HEK293 (cell line): Measurements from ENCODE around the gene ESRRA.

Experiments
- GLIS1 ChIP-seq: fragments of 450-650 bp; formaldehyde crosslinking; IDR thresholded peaks from 2 replicates; pipeline ENCODE4 v1.5.1; 2016; ENCODE audit warnings: missing biosample characterization, missing genetic modification characterization
- HOXC10 ChIP-seq: sonication (generic); formaldehyde crosslinking; IDR thresholded peaks from 2 replicates; pipeline ENCODE4 v1.8.1; 2023; ENCODE audit warnings: mild to moderate bottlenecking, missing genetic modification reagents
- KLF16 ChIP-seq: fragments of 450-650 bp; formaldehyde crosslinking; IDR thresholded peaks from 2 replicates; pipeline ENCODE4 v1.5.1; 2017; ENCODE audit warnings: missing biosample characterization, missing genetic modification characterization
- KLF7 ChIP-seq: fragments of 450-650 bp; formaldehyde crosslinking; IDR thresholded peaks from 2 replicates; pipeline ENCODE4 v1.5.1; 2016; ENCODE audit warnings: missing biosample characterization, missing genetic modification characterization, borderline replicate concordance
- YY1 ChIP-seq: fragments of 450-650 bp; formaldehyde crosslinking; IDR thresholded peaks from 2 replicates; pipeline ENCODE4 v1.5.1; 2018; ENCODE audit warnings: missing biosample characterization, missing genetic modification characterization
- ZBTB1 ChIP-seq: fragments of 450-650 bp; formaldehyde crosslinking; IDR thresholded peaks from 2 replicates; pipeline ENCODE4 v1.5.1; 2016; ENCODE audit warnings: missing biosample characterization, missing genetic modification characterization
- ZNF114 ChIP-seq: fragments of 450-650 bp; formaldehyde crosslinking; IDR thresholded peaks from 2 replicates; pipeline ENCODE4 v1.5.0; 2017; ENCODE audit warnings: missing biosample characterization, missing genetic modification characterization
- ZNF132 ChIP-seq: fragments of 450-650 bp; formaldehyde crosslinking; IDR thresholded peaks from 2 replicates; pipeline ENCODE4 v1.5.1; 2017; ENCODE audit warnings: missing biosample characterization, missing genetic modification characterization, borderline replicate concordance
- ZNF202 ChIP-seq: fragments of 450-650 bp; formaldehyde crosslinking; IDR thresholded peaks from 2 replicates; pipeline ENCODE4 v1.5.1; 2016; ENCODE audit warnings: missing biosample characterization, missing genetic modification characterization, borderline replicate concordance
- ZNF214 ChIP-seq: fragments of 450-650 bp; formaldehyde crosslinking; IDR thresholded peaks from 2 replicates; pipeline ENCODE4 v1.5.1; 2017; ENCODE audit warnings: missing biosample characterization, mild to moderate bottlenecking, missing genetic modification characterization, borderline replicate concordance
- ZNF248 ChIP-seq: fragments of 450-650 bp; formaldehyde crosslinking; IDR thresholded peaks from 2 replicates; pipeline ENCODE4 v1.5.1; 2017; ENCODE audit warnings: missing biosample characterization, missing genetic modification characterization
- ZNF311 ChIP-seq: fragments of 450-650 bp; formaldehyde crosslinking; IDR thresholded peaks from 2 replicates; pipeline ENCODE4 v1.5.1; 2017; ENCODE audit warnings: missing biosample characterization, missing genetic modification characterization, borderline replicate concordance
- ZNF335 ChIP-seq: fragments of 450-650 bp; formaldehyde crosslinking; conservative IDR thresholded peaks from 2 replicates; pipeline ENCODE4 v1.5.1; 2016; ENCODE audit warnings: missing biosample characterization, missing genetic modification characterization
- ZNF433 ChIP-seq: fragments of 450-650 bp; formaldehyde crosslinking; IDR thresholded peaks from 2 replicates; pipeline ENCODE4 v1.5.1; 2016; ENCODE audit warnings: missing biosample characterization, missing genetic modification characterization, low read depth
- ZNF510 ChIP-seq: fragments of 450-650 bp; formaldehyde crosslinking; IDR thresholded peaks from 2 replicates; pipeline ENCODE4 v1.5.1; 2018; ENCODE audit warnings: mild to moderate bottlenecking, missing genetic modification characterization, missing biosample characterization; ENCODE audit not compliant: insufficient replicate concordance
- ZNF514 ChIP-seq: fragments of 450-650 bp; formaldehyde crosslinking; IDR thresholded peaks from 2 replicates; pipeline ENCODE4 v1.5.1; 2016; ENCODE audit warnings: missing biosample characterization, missing genetic modification characterization
- ZNF529 ChIP-seq: fragments of 450-650 bp; formaldehyde crosslinking; IDR thresholded peaks from 2 replicates; pipeline ENCODE4 v1.5.1; 2017; ENCODE audit warnings: missing genetic modification characterization, missing biosample characterization; ENCODE audit not compliant: insufficient replicate concordance
- ZNF530 ChIP-seq: fragments of 450-650 bp; formaldehyde crosslinking; IDR thresholded peaks from 2 replicates; pipeline ENCODE4 v1.5.1; 2016; ENCODE audit warnings: low read depth, missing biosample characterization, missing genetic modification characterization
- ZNF548 ChIP-seq: fragments of 450-650 bp; formaldehyde crosslinking; IDR thresholded peaks from 2 replicates; pipeline ENCODE4 v1.5.1; 2016; ENCODE audit warnings: missing biosample characterization, missing genetic modification characterization
- ZNF558 ChIP-seq: fragments of 450-650 bp; formaldehyde crosslinking; IDR thresholded peaks from 2 replicates; pipeline ENCODE4 v1.5.1; 2016; ENCODE audit warnings: missing biosample characterization, missing genetic modification characterization
- ZNF585B ChIP-seq: fragments of 450-650 bp; formaldehyde crosslinking; IDR thresholded peaks from 2 replicates; pipeline ENCODE4 v1.5.1; 2016; ENCODE audit warnings: missing biosample characterization, missing genetic modification characterization
- ZNF654 ChIP-seq: fragments of 450-650 bp; formaldehyde crosslinking; IDR thresholded peaks from 2 replicates; pipeline ENCODE4 v1.5.1; 2016; ENCODE audit warnings: low read depth, missing biosample characterization, missing genetic modification characterization
- ZNF701 ChIP-seq: fragments of 450-650 bp; formaldehyde crosslinking; IDR thresholded peaks from 2 replicates; pipeline ENCODE4 v1.5.1; 2016; ENCODE audit warnings: missing biosample characterization, missing genetic modification characterization
- ZNF76 ChIP-seq: fragments of 450-650 bp; formaldehyde crosslinking; IDR thresholded peaks from 2 replicates; pipeline ENCODE4; 2016; ENCODE audit warnings: low read depth, missing biosample characterization, missing genetic modification characterization, borderline replicate concordance
- ZNF776 ChIP-seq: fragments of 450-650 bp; formaldehyde crosslinking; IDR thresholded peaks from 2 replicates; pipeline ENCODE4 v1.5.0; 2017; ENCODE audit warnings: missing biosample characterization, missing genetic modification characterization, borderline replicate concordance
- ZNF777 ChIP-seq: fragments of 450-650 bp; formaldehyde crosslinking; IDR thresholded peaks from 2 replicates; pipeline ENCODE4 v1.5.1; 2017; ENCODE audit warnings: missing biosample characterization, missing genetic modification characterization, borderline replicate concordance
- ZNF785 ChIP-seq: fragments of 450-650 bp; formaldehyde crosslinking; IDR thresholded peaks from 2 replicates; pipeline ENCODE4 v1.5.1; 2016; ENCODE audit warnings: missing biosample characterization, missing genetic modification characterization
- ZNF830 ChIP-seq: fragments of 450-650 bp; IDR thresholded peaks from 2 replicates; pipeline ENCODE4 v1.5.0; 2018; ENCODE audit warnings: missing biosample characterization, missing genetic modification characterization, low read depth, mild to moderate bottlenecking, moderate library complexity
- ZXDB ChIP-seq: fragments of 450-650 bp; formaldehyde crosslinking; IDR thresholded peaks from 2 replicates; pipeline ENCODE4 v1.5.1; 2016; ENCODE audit warnings: missing biosample characterization, missing genetic modification characterization
- TF ChIP-seq, protein P1 (sequence below): fragments of 450-650 bp; formaldehyde crosslinking; IDR thresholded peaks from 2 replicates; pipeline ENCODE4 v1.5.1; 2016; ENCODE audit warnings: missing biosample characterization, missing genetic modification characterization, borderline replicate concordance
- TF ChIP-seq, protein P2 (sequence below): fragments of 450-650 bp; formaldehyde crosslinking; IDR thresholded peaks from 2 replicates; pipeline ENCODE4 v1.5.1; 2016; ENCODE audit warnings: missing biosample characterization, missing genetic modification characterization
- TF ChIP-seq, protein P3 (sequence below): fragments of 450-650 bp; formaldehyde crosslinking; IDR thresholded peaks from 2 replicates; pipeline ENCODE4 v1.5.1; 2017; ENCODE audit warnings: missing biosample characterization, mild to moderate bottlenecking, missing genetic modification characterization, moderate library complexity
- TF ChIP-seq, protein P4 (sequence below): fragments of 450-650 bp; formaldehyde crosslinking; IDR thresholded peaks from 2 replicates; pipeline ENCODE4 v1.5.1; 2016; ENCODE audit warnings: missing biosample characterization, missing genetic modification characterization

Gene ESRRA

DNA sequence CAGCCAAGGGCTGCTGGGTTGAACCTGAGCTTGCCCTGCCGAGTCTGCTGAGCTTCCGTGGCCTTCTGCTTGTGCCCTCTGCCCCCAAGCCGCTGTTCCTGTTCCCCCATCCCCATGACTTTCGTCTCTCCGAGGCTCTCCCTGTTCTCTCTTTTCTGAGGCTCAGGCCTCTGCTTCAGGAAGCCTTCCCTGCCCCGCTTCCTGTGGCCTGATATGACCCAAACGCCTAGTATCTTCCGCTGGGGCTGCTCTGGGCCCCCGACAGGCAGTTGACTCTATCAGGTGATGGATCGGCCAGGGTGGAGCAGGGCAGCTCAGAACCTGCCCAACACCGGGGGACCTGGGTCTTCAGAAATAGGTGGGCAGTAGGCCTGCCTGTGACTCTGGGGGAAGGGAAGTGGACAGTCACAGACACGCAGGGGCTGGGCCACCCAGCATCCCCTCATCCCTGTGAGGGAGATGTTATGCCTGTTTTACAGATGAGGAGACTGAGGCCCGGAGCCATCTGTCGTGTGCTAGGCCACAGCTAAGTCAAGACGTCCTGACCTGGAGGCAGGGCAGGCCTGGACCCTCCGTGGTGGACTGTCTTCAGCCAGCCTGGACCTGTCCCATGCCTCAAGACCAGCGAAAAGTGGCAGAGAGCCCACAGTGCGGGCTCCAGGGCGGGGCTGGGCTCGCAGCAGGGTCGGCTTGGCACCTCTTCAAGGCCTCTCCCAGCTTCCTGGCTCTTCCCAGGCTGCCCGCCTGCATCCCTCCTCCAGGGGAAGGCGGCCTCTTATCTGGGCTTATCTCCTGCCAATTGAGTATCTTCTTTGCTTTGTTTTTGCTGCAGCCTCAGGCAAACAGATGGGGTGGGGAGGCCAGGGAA is 37.1 kb upstream of the ESRRA start (continued):
- no peak for TF ChIP-seq ZNF776
- TF ChIP-seq, protein P1, sequence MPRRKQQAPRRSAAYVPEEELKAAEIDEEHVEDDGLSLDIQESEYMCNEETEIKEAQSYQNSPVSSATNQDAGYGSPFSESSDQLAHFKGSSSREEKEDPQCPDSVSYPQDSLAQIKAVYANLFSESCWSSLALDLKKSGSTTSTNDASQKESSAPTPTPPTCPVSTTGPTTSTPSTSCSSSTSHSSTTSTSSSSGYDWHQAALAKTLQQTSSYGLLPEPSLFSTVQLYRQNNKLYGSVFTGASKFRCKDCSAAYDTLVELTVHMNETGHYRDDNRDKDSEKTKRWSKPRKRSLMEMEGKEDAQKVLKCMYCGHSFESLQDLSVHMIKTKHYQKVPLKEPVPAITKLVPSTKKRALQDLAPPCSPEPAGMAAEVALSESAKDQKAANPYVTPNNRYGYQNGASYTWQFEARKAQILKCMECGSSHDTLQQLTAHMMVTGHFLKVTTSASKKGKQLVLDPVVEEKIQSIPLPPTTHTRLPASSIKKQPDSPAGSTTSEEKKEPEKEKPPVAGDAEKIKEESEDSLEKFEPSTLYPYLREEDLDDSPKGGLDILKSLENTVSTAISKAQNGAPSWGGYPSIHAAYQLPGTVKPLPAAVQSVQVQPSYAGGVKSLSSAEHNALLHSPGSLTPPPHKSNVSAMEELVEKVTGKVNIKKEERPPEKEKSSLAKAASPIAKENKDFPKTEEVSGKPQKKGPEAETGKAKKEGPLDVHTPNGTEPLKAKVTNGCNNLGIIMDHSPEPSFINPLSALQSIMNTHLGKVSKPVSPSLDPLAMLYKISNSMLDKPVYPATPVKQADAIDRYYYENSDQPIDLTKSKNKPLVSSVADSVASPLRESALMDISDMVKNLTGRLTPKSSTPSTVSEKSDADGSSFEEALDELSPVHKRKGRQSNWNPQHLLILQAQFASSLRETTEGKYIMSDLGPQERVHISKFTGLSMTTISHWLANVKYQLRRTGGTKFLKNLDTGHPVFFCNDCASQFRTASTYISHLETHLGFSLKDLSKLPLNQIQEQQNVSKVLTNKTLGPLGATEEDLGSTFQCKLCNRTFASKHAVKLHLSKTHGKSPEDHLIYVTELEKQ (tag by site-specific recombination), result no peak
- TF ChIP-seq KLF7, result no peak
- TF ChIP-seq ZNF510 (tag by site-specific recombination), result no peak
- no peak for TF ChIP-seq YY1
- no peak for TF ChIP-seq HOXC10 (CRISPR knock-in tag)
- no peak for TF ChIP-seq ZBTB1 (tag by site-specific recombination)
- TF ChIP-seq, protein P2, sequence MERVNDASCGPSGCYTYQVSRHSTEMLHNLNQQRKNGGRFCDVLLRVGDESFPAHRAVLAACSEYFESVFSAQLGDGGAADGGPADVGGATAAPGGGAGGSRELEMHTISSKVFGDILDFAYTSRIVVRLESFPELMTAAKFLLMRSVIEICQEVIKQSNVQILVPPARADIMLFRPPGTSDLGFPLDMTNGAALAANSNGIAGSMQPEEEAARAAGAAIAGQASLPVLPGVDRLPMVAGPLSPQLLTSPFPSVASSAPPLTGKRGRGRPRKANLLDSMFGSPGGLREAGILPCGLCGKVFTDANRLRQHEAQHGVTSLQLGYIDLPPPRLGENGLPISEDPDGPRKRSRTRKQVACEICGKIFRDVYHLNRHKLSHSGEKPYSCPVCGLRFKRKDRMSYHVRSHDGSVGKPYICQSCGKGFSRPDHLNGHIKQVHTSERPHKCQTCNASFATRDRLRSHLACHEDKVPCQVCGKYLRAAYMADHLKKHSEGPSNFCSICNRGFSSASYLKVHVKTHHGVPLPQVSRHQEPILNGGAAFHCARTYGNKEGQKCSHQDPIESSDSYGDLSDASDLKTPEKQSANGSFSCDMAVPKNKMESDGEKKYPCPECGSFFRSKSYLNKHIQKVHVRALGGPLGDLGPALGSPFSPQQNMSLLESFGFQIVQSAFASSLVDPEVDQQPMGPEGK (tag by site-specific recombination), result no peak
- no peak for TF ChIP-seq ZNF514 (tag by site-specific recombination)
- TF ChIP-seq ZNF433 (tag by site-specific recombination), result no peak
- TF ChIP-seq ZNF530 (tag by site-specific recombination), result no peak
- no peak for TF ChIP-seq ZNF529 (tag by site-specific recombination)
- no peak for TF ChIP-seq ZNF777 (tag by site-specific recombination)
- TF ChIP-seq, protein P3, sequence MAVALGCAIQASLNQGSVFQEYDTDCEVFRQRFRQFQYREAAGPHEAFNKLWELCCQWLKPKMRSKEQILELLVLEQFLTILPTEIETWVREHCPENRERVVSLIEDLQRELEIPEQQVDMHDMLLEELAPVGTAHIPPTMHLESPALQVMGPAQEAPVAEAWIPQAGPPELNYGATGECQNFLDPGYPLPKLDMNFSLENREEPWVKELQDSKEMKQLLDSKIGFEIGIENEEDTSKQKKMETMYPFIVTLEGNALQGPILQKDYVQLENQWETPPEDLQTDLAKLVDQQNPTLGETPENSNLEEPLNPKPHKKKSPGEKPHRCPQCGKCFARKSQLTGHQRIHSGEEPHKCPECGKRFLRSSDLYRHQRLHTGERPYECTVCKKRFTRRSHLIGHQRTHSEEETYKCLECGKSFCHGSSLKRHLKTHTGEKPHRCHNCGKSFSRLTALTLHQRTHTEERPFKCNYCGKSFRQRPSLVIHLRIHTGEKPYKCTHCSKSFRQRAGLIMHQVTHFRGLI (tag by site-specific recombination), result 0 out of 2 replicates have a peak, but pooled peaks have one; percentile 40
- TF ChIP-seq ZNF248 (tag by site-specific recombination), result no peak
- TF ChIP-seq ZNF76 (tag by site-specific recombination), result no peak
- no peak for TF ChIP-seq GLIS1 (tag by site-specific recombination)
- TF ChIP-seq ZNF654 (tag by site-specific recombination), result no peak
- no peak for TF ChIP-seq ZNF785 (tag by site-specific recombination)
- TF ChIP-seq ZNF311, result no peak
- no peak for TF ChIP-seq ZNF585B
- no peak for TF ChIP-seq ZNF558 (tag by site-specific recombination)
- TF ChIP-seq ZNF335 (tag by site-specific recombination), result 0 out of 2 replicates have a peak, but pooled peaks have one; percentile 7
- TF ChIP-seq ZNF701 (tag by site-specific recombination), result no peak
- peak; percentile 37; the same call in 1 of the 2 replicates for TF ChIP-seq KLF16 (tag by site-specific recombination)
- no peak for TF ChIP-seq ZXDB (tag by site-specific recombination)
- no peak for TF ChIP-seq ZNF548 (tag by site-specific recombination)
- no peak for TF ChIP-seq ZNF114 (tag by site-specific recombination)
- no peak for TF ChIP-seq ZNF214 (tag by site-specific recombination)
- TF ChIP-seq, protein P4, sequence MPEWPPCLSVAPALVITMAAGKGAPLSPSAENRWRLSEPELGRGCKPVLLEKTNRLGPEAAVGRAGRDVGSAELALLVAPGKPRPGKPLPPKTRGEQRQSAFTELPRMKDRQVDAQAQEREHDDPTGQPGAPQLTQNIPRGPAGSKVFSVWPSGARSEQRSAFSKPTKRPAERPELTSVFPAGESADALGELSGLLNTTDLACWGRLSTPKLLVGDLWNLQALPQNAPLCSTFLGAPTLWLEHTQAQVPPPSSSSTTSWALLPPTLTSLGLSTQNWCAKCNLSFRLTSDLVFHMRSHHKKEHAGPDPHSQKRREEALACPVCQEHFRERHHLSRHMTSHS (tag by site-specific recombination), result no peak
- TF ChIP-seq ZNF132 (tag by site-specific recombination), result no peak
- TF ChIP-seq ZNF830 (tag by site-specific recombination), result no peak
- no peak for TF ChIP-seq ZNF202 (tag by site-specific recombination)
